GM19463 (cell line): ENCODE measurements around the gene PARVB.

Experiments
- ATAC-seq: cut with Tn5 transposase; IDR thresholded peaks from one replicate; pipeline ENCODE4 v1.9.1; 2021; ENCODE audit warnings: mild to moderate bottlenecking, moderate library complexity; ENCODE audit not compliant: unreplicated experiment

The PARVB gene

GRCh38 chr22:44084044-44084772 lies 60.1 kb downstream of the PARVB start:
- no peak for ATAC-seq

GRCh38 chr22:44085743-44086270 lies 61.7 kb downstream of the PARVB start:
- no peak for ATAC-seq

- ATAC-seq, result no peak
Measured at GRCh38 chr22:44086271-44087088, 62.4 kb downstream of the PARVB start.

GRCh38 chr22:44087089-44087430 lies 63.0 kb downstream of the PARVB start:
- no peak for ATAC-seq

DNA sequence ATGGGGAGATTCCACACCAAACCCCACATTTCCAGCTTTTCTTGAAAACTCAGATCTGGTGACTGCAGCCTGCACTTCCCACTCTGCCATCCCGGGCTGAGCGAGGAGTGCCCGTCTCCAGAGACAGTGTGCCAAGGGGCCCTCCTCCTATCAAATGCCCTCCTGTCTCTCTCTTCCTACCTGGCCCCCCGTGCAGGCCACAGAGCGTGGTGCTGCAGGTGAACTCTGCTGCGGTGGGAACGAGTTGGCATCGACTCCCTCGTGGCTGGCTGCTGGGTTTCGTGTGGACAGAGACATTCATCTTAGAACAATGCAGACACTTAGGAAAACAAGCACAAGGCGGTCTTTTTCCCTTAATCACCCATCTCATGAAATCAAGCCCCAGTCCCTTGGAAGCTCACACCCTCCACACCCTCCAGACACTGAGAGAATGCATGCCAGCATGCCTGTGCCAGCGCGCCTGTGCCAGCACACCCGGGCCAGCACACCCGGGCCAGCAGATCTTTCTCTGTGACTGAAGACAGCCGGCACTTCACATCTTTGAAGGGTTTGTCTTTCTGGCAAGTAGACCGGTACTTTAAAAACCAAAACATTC lies 65.0 kb downstream of the PARVB start:
- ATAC-seq, result no peak

- ATAC-seq, result no peak
Measured at GRCh38 chr22:44089717-44090570, 65.8 kb downstream of the PARVB start.

DNA sequence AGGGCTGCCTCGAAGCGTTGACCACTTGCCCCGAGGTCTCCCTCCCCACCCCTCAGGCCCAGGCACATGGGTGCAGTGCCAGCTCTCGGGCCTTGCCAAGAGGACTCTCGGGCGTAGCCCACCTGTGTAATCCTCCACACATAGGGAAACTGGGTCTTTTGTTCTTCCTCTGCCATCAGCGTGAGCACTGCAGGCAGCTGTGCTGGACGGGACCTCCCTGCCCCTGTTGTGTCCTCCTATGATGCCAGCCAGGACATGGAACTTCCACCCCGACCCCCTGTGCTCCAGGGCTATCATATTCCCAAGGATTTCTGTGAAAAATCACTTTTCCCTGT lies 66.4 kb downstream of the PARVB start:
- ATAC-seq, result no peak

DNA sequence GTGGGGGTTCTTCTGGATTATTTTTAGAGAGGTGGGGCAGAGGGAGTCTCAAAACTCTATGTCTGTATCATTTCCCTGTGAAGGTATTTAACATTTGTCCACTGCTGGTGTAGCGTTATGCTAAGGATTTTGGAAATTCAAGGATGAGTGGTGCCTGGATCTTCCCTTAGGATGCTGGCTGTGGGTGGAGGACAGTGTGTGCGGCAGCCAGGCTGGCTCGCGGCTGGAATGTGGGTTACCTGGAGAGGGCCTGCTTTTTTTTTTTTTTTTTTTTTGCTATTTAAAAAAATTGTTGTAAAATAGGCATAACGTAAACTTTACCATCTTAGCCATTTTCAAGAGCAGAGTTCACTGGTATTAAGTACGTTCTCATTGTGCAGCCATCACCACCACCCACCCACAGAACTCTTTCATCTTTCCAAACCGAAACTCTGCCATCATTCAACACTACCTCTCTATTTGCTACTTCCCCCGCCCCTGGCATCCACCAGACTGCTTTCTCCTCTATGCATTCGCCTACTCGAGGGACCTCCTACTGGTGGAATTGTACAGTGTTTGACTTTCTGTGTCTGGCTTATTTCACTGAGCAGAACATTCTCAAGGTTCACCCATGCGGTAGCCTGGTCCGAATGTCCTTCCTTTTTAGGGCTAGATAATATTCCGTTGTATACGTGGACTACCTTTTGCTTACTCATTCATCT lies 67.1 kb downstream of the PARVB start:
- ATAC-seq, result no peak

GRCh38 chr22:44091751-44092150 lies 67.6 kb downstream of the PARVB start:
- ATAC-seq, result no peak

- no peak for ATAC-seq
Measured at GRCh38 chr22:44092636-44093220, 68.6 kb downstream of the PARVB start.

DNA sequence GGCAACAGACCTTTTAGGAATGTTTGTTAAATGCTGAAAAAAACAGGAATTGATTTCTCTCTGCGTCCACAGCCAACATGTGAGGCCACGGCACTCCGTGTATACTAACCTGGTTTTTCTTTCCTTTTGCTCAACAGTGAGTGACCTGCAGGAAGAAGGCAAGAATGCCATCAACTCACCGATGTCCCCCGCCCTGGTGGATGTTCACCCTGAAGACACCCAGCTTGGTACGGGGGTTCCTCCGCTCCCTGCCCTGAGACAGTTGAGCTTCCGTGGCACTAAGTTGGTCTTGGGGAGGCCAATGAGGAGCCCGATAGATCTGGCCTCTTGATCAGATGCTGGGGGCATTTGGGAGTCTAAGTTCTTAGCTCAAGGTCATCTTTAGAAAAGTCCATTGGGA lies 69.7 kb downstream of the PARVB start:
- no peak for ATAC-seq

- ATAC-seq, result no peak
Measured at GRCh38 chr22:44094751-44095302, 70.7 kb downstream of the PARVB start.

DNA sequence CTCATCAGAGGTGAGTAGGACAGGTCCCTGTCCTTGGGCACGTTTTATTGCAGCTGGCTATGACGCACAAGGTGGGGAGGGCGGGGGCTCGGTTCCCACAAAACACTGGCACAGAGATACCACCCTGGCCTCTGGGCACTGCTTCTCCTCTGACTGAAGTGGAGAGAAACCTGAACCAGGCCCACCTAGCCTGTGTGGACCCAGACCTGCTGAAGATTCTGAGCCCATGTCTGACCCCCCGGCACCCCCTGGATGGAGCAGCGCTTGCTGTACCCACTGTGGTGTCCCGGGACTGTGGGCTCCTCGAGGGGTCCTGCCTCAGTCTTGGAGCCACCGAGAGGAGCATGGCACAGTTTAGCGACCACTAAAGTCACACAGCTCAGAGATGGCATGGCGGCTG lies 72.6 kb downstream of the PARVB start:
- ATAC-seq, result no peak

DNA sequence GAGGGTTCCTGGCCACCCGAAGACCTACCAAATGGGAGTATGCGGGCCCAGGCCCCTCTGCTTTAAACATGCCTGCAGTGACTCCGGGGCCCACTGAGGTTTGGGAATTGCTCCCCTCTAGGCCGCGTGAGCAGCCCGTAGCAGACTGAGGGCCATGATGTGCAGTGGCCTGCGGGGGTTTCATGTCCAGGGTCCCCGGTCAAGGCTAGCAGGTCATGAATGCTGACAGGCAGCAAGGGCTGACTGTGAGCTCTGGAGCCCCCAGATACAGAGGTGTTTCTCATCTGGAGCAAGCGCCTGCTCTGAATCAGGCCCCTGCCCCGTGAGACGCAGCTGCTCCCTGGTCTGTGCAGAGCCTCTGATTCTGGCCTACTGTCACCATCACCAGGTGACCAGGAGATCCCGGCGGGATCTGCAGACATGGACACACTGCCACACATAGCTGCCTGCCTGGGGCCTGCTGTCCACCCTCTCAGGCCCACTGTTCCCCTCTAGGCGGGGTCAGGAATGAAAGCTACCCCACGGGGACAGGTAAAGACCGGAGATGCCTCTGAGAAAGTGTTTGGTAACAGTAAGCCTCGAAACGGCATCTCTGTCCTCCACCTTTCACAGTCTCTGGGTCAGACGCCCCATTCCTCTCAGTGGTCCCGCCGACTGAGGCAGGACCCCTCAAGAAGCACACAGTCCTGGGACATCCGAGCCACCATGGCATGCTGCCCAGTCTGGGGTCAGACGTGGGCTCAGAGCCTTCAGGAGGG lies 73.3 kb downstream of the PARVB start:
- ATAC-seq, result no peak

- no peak for ATAC-seq
Measured at GRCh38 chr22:44098021-44098739, 74.1 kb downstream of the PARVB start.

- ATAC-seq, result no peak
Measured at GRCh38 chr22:44098966-44099530, 74.9 kb downstream of the PARVB start.

GRCh38 chr22:44099696-44100095 lies 75.6 kb downstream of the PARVB start:
- no peak for ATAC-seq

DNA sequence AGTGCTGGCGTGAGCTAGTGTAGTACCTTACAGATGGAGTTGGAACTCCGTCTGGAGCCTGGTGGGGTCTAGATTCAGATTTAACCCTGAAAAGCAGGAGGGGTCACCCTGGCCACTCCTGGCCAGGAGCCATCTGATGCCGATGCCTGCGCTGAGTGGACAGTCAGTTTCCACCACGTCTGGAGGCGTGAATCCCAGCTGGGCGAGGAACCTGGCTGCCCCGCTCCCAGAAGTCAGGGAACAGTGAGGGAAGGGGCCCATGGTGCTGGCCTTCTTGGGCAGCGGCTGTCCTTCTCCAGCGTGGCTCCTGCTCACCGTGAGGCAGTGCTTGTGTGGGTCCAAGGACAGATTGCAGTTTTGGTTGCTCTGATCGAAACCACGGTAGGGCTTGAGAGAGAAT lies 76.3 kb downstream of the PARVB start:
- ATAC-seq, result no peak
